HL-60 (cell line): ENCODE measurements around the gene PPP1R7.

ENCODE experiments used
- CTCF ChIP-seq: IDR thresholded peaks from one replicate; pipeline ENCODE4 v1.5.1; 2011; ENCODE audit warnings: low read length, control low read depth, inconsistent platforms; ENCODE audit not compliant: insufficient read depth
- GABPA ChIP-seq: IDR thresholded peaks from 2 replicates; pipeline ENCODE4 v1.6.1; 2012; ENCODE audit warnings: low read depth
- POLR2AphosphoS5 ChIP-seq: IDR thresholded peaks from 2 replicates; pipeline ENCODE4 v1.6.1; 2012; ENCODE audit warnings: low read depth

DNA sequence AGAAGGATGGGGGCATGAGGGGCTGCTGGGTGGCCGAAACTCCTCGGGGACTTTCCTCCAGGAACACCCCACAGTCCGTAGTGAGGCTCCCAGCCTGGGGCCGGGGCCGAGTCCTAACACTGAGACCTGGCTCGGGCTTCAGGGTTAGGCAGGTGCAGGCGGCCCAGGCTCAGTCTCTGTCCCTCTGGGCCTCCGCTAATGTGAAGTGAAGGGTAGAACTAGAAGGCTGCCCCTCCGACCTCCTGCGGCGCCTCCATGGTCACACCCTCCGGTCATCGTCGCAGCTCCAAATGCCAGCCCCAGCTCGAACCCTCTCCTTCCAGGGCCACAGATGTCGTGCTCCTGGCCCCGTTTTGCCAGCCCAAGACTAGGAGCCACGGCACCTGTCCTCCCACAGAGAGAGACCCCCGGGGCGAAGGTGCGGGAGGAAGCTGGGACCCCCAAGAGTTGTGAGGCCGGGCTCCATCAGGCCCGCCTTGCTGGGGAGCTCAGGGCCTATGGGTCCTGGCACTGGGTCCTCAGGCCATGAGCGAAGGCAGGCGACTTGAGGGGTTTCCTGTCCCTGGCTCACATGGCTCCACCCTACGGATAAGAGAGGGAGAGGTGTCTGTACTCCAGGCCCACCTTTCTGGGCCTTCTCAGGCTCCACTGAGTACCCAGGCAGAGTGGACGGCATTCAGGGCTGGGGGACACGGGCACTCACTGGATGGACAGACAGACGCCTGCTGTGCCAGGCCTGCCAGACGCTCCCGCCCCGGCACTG is 39.0 kb downstream of the PPP1R7 start:
- TF ChIP-seq CTCF (no peak), POLR2AphosphoS5 (no peak), GABPA (no peak)
